Endothelial cell (in vitro differentiated cells): ENCODE results near the gene NLGN1. TPM values are rescaled to one million over a fixed set of nuclear protein-coding genes. Genes with fewer than 3 reads are reported as not detected.

ENCODE experiments used
- DNase-seq: peaks from one replicate; pipeline ENCODE4 v3.0.0; 2021; ENCODE audit warnings: low spot score
- H3K27ac Mint-ChIP-seq: one replicate; pipeline ENCODE4 v1.8.0; 2021; ENCODE audit warnings: mixed read lengths, inconsistent platforms; ENCODE audit not compliant: unreplicated experiment
- H3K27me3 Mint-ChIP-seq: one replicate; pipeline ENCODE4 v1.8.0; 2021; ENCODE audit warnings: mild to moderate bottlenecking, moderate library complexity, mixed read lengths, inconsistent platforms; ENCODE audit not compliant: unreplicated experiment
- H3K36me3 Mint-ChIP-seq: one replicate; pipeline ENCODE4 v1.8.0; 2021; ENCODE audit warnings: mild to moderate bottlenecking, low read depth, mixed read lengths, inconsistent platforms; ENCODE audit not compliant: unreplicated experiment
- H3K4me1 Mint-ChIP-seq: one replicate; pipeline ENCODE4 v1.8.0; 2021; ENCODE audit warnings: mild to moderate bottlenecking, mixed read lengths, inconsistent platforms; ENCODE audit not compliant: unreplicated experiment
- H3K4me3 Mint-ChIP-seq: one replicate; pipeline ENCODE4 v1.8.0; 2021; ENCODE audit warnings: mild to moderate bottlenecking, mixed read lengths, inconsistent platforms; ENCODE audit not compliant: unreplicated experiment
- H3K9me3 Mint-ChIP-seq: one replicate; pipeline ENCODE4 v1.8.0; 2021; ENCODE audit warnings: mixed read lengths, inconsistent platforms; ENCODE audit not compliant: unreplicated experiment
- total RNA-seq: library from RNA; stranded (reverse); fragmentation: NEBNext Ultra II Directional; extraction: Animal tissue kit (Norgen Biotek cat#: 25700); gene quantifications from one replicate; pipeline ENCODE4 v1.2.1, GENCODE V29; 2021; ENCODE audit not compliant: unreplicated experiment
- TF ChIP-seq, protein P1 (sequence below): fragments of 200-600 bp; sonication (generic); IDR thresholded peaks from one replicate; pipeline ENCODE4 v1.5.0; 2021; ENCODE audit warnings: antibody characterized with exemption; ENCODE audit not compliant: unreplicated experiment

NLGN1 gene
- total RNA-seq, 1 donor from 2014 or later = 27.6 TPM

DNA sequence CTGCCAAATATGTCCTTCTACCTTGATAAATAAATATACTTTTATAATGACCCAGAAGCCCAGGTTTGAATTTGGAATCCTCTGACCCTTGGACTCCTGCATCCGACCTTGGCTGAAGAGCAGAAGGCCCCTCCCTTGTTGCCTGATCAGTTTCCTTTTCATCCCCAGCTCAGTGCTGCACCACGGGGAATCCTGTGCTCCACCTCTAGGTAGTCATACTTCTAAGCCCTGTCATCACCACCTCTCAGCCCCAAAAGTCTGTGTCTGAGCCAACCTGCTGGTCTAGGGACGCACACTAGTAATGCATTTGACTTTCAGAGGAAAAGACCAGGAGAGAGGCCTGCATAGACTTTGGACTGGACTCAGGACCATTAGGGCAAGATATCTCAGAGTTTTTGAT lies 310.6 kb downstream of the NLGN1 start:
- H3K4me1 Mint-ChIP-seq = peaks cover 2% of the 10 kb centered on the region
- H3K4me3 Mint-ChIP-seq = no peak overlapping the region
- H3K27me3 Mint-ChIP-seq = no peaks in the 10 kb centered on the region
- no peak for DNase-seq
- H3K36me3 Mint-ChIP-seq = no peaks in the 10 kb centered on the region
- TF ChIP-seq, protein P1, sequence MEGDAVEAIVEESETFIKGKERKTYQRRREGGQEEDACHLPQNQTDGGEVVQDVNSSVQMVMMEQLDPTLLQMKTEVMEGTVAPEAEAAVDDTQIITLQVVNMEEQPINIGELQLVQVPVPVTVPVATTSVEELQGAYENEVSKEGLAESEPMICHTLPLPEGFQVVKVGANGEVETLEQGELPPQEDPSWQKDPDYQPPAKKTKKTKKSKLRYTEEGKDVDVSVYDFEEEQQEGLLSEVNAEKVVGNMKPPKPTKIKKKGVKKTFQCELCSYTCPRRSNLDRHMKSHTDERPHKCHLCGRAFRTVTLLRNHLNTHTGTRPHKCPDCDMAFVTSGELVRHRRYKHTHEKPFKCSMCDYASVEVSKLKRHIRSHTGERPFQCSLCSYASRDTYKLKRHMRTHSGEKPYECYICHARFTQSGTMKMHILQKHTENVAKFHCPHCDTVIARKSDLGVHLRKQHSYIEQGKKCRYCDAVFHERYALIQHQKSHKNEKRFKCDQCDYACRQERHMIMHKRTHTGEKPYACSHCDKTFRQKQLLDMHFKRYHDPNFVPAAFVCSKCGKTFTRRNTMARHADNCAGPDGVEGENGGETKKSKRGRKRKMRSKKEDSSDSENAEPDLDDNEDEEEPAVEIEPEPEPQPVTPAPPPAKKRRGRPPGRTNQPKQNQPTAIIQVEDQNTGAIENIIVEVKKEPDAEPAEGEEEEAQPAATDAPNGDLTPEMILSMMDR = no peak
- H3K9me3 Mint-ChIP-seq = no peaks in the 10 kb centered on the region
- no peak overlapping the region for H3K27ac Mint-ChIP-seq

DNA sequence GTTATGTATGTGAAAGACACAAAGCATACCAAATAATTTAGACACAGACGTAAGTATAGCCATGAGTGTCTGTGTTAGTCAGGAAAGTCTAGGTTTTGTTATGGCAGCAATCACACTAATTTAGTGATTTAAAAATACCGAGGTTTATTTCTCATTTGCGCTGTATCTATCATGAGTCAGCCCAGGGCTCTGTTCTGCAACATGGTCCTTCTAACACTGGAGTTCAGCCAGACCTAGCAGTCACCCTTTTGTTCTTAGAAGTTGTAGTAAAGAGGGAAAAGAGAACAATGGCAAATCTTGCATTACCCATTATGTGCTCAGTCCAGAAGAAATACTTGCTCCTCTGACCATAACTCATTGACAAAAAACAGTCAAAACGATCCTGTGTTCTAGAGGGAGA lies 311.5 kb downstream of the NLGN1 start:
- no peak for DNase-seq
- Mint-ChIP-seq H3K9me3 (no peaks in the 10 kb centered on the region), H3K36me3 (no peaks in the 10 kb centered on the region), H3K27ac (no peak overlapping the region), H3K4me3 (no peak overlapping the region), H3K4me1 (peaks cover 2% of the 10 kb centered on the region), H3K27me3 (no peaks in the 10 kb centered on the region)
- TF ChIP-seq, protein P1 = no peak

DNA sequence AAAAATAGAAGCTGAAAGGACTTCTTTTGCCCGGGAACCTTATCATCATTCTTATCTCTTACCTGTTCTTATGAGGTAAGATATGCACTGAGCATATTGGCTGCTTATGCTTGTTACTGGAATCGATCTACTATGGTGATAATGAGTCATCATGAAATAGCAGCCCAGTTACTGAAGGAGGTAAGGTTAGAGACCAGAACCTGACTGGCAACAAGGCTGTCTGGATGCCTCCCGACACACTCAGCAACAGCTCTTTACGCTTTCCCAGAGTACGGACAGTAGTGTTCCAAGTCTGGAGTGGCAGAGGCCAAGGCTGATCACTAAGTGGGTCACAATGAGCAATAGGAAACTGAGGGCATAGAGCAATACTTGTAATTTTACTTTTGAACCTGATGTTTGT lies 314.1 kb downstream of the NLGN1 start:
- Mint-ChIP-seq H3K4me1 (peaks cover 2% of the 10 kb centered on the region), H3K36me3 (no peaks in the 10 kb centered on the region), H3K27ac (no peak overlapping the region), H3K9me3 (no peaks in the 10 kb centered on the region), H3K27me3 (no peaks in the 10 kb centered on the region), H3K4me3 (no peak overlapping the region)
- DNase-seq = no peak
- TF ChIP-seq, protein P1 = no peak

DNA sequence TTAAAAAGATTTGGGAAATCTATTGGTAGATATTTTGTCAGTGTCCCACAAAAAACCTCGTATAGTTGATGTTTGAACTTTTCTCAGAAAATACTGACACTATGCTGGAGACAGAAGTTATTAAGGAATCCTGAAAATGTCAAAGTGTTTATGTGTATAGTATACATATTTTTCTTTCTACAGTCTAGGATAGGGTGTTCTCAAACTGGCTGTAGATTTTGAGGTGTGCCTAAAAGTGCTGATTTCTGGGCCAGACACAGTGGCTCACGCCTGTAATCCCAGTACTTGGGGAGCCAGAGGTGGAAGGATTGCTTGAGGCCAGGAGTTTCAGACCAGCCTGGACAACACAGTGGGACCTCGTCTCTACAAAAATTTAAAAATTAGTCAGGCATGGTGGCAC lies 322.0 kb downstream of the NLGN1 start:
- no peaks in the 10 kb centered on the region for H3K27me3 Mint-ChIP-seq
- H3K36me3 Mint-ChIP-seq = no peaks in the 10 kb centered on the region
- DNase-seq = no peak
- no peak overlapping the region for H3K27ac Mint-ChIP-seq
- no peaks in the 10 kb centered on the region for H3K4me1 Mint-ChIP-seq
- H3K9me3 Mint-ChIP-seq = no peaks in the 10 kb centered on the region
- TF ChIP-seq, protein P1 = no peak
- no peak overlapping the region for H3K4me3 Mint-ChIP-seq

DNA sequence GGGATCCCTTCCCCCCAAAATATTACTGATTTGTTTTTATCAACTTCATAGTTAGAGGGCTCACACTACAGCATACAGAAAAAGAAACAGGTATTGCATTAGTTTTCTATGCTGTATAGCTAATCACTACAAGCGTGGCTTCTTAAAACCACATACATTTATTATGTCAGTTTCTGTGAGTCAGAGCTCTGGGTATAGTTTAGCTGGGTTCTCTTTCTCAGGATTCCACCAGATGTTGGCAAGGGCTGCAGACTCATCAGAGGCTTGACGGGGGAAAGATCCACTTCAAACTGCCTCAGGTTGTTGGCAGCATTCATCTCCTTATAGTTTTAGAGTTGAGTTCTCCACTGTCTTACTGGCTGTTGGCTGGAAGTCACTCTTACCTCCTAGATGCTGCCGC lies 328.0 kb downstream of the NLGN1 start:
- no peak for DNase-seq
- Mint-ChIP-seq H3K27ac (no peak overlapping the region), H3K4me1 (peaks cover 5% of the 10 kb centered on the region), H3K9me3 (no peaks in the 10 kb centered on the region), H3K36me3 (no peaks in the 10 kb centered on the region), H3K27me3 (peaks cover 1% of the 10 kb centered on the region), H3K4me3 (no peak overlapping the region)
- TF ChIP-seq, protein P1 = no peak
